ENCODE data around the gene NPC2. TPM values are rescaled to one million over a fixed set of nuclear protein-coding genes. Genes with fewer than 3 reads are reported as not detected.
A peak's percentile ranks its signal among the peaks of the same experiment; 100 is the strongest.

The NPC2 gene
- total RNA-seq, 1 donor from 2014 or later = 324 TPM

- TF ChIP-seq CTCF (IDR thresholded peaks at IDR 0.05) = no peak
- Histone ChIP-seq H3K9me3 (no peaks in the 10 kb centered on the region), H3K4me3 (no peak overlapping the region), H3K4me1 (no peaks in the 10 kb centered on the region), H3K27ac (no peak overlapping the region), H3K36me3 (no peaks in the 10 kb centered on the region), H3K27me3 (no peaks in the 10 kb centered on the region)
- intact Hi-C loops (cut with DNase I) = no loop called here
- no peak for DNase-seq (ENCODE audit: low spot score in 2 of 2)
Observed at GRCh38 chr14:74438351-74438915, 54.7 kb downstream of the NPC2 start.

- Histone ChIP-seq H3K27ac (no peak overlapping the region), H3K4me3 (no peak overlapping the region), H3K9me3 (no peaks in the 10 kb centered on the region), H3K4me1 (no peaks in the 10 kb centered on the region), H3K27me3 (no peaks in the 10 kb centered on the region), H3K36me3 (no peaks in the 10 kb centered on the region)
- no peak for DNase-seq (ENCODE audit: low spot score in 2 of 2)
- intact Hi-C loops (cut with DNase I) = no loop called here
- TF ChIP-seq CTCF (IDR thresholded peaks at IDR 0.05) = no peak
Observed at GRCh38 chr14:74437496-74438053, 55.5 kb downstream of the NPC2 start.

GRCh38 chr14:74434294-74434693 is 58.8 kb downstream of the NPC2 start:
- intact Hi-C loops (cut with DNase I) = no loop called here
- H3K4me3 ChIP-seq = no peak overlapping the region
- H3K27ac ChIP-seq = no peak overlapping the region
- no peaks in the 10 kb centered on the region for H3K36me3 ChIP-seq
- TF ChIP-seq CTCF (IDR thresholded peaks at IDR 0.05) = no peak
- no peaks in the 10 kb centered on the region for H3K9me3 ChIP-seq
- H3K4me1 ChIP-seq = no peaks in the 10 kb centered on the region
- DNase-seq (ENCODE audit: low spot score in 2 of 2) = peak in 1 of 2 donors; percentile 3
- H3K27me3 ChIP-seq = no peaks in the 10 kb centered on the region

GRCh38 chr14:74429991-74430390 is 63.1 kb downstream of the NPC2 start:
- H3K27ac ChIP-seq = no peak overlapping the region
- no peaks in the 10 kb centered on the region for H3K27me3 ChIP-seq
- intact Hi-C loops (cut with DNase I) = no loop called here
- no peak for TF ChIP-seq CTCF (IDR thresholded peaks at IDR 0.05)
- DNase-seq (ENCODE audit: low spot score in 2 of 2) = no peak
- no peak overlapping the region for H3K4me3 ChIP-seq
- H3K36me3 ChIP-seq = no peaks in the 10 kb centered on the region
- H3K9me3 ChIP-seq = no peaks in the 10 kb centered on the region
- H3K4me1 ChIP-seq = no peaks in the 10 kb centered on the region

Other genes with a start within 250 kb of the NPC2 start
- gene ABCD4, start 190.4 kb downstream of the NPC2 start, total RNA-seq = 137 TPM
- not detected for gene VRTN, start 144.8 kb downstream of the NPC2 start, total RNA-seq
- gene SYNDIG1L, start 67.1 kb downstream of the NPC2 start, total RNA-seq = not detected
- gene ISCA2, start 460 bp upstream of the NPC2 start, total RNA-seq = 10.0 TPM
- 383 TPM for gene LTBP2, start 118.9 kb upstream of the NPC2 start, total RNA-seq
- 17.9 TPM for gene AREL1, start 219.8 kb upstream of the NPC2 start, total RNA-seq
- 10.0 TPM for gene FCF1, start 219.8 kb upstream of the NPC2 start, total RNA-seq

Data from ascending aorta (tissue), 2 donors.